AML-193 (cell line): ENCODE data around the gene GRIA4.

Experiments used
- DNase-seq, 2 experiments: peaks; one replicate each; lab custom pipeline; 2025; lab: John Stamatoyannopoulos, UW

The GRIA4 gene

DNA sequence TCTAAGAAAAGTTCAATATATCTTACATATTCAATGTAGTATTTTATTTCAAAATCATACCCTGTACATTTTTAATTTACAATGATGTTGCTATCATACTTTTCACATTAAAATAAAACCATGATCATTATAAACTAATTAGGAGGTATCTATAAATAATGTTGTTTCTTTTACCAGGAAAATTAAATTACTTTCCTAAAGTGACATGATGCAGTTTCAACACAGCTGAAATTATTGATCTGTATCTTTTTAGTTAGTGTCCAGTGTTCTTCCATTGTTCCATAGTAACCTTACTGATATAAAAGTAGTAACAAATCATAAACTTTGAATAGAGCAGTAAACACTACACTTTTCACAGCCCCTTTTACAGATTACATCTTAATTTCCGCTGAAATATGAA lies 29.7 kb downstream of the GRIA4 start:
- DNase-seq = no peak

DNA sequence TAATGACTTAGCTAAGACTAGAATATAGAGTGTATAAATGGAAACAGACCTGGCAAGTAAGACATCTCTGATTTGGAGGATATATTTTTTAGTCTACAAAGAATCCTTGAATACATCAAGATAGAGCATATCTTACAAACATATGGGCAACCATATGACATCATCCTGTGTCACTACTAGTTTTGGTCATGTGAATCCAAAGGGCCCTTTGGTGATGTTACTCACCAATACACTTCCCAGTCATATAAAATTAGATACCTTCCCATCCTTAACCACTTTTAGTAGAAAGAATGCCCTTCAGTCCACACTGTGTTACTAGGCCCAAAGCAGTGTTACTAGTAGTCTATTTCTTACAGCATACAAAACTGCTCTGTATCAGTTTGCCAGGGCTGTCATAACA lies 31.6 kb downstream of the GRIA4 start:
- no peak for DNase-seq

GRCh38 chr11:105642870-105643269 lies 33.0 kb downstream of the GRIA4 start:
- DNase-seq = no peak

DNA sequence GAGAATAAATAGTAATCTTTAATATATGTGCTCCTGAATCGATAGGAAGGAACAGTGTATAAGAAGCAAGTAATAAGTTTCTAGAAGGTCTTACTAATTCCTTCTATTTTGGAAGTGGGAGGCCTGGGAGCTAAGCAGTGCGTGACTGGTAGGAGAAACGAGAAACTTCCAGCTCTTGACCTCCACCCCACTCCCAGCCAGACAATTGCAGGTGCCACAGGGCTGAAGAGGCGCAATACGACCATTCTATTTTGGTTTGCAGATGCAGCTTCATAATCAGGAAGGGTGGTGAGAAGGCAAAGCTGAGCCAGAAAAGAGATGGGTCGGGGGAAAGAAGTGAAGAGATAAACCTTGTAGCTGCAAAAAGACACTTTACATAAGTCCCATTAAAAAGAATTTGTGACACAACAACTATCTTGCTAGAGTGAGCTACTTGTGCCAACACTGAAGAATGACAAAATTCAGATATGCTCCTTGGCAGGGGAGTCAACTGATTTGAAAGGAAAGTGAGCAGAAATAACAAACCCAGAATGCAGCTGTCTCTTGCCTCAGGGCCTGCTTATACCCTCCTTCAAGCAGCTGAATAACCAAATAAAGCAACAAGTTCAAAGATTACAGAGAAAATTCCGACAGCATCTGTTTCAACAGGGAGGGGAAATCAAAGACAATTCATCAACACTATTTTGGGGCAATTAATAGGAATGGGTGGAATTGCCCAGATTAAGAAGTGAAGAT lies 35.1 kb downstream of the GRIA4 start:
- no peak for DNase-seq

- no peak for DNase-seq
Observed at GRCh38 chr11:105647780-105648179, 37.9 kb downstream of the GRIA4 start.

DNA sequence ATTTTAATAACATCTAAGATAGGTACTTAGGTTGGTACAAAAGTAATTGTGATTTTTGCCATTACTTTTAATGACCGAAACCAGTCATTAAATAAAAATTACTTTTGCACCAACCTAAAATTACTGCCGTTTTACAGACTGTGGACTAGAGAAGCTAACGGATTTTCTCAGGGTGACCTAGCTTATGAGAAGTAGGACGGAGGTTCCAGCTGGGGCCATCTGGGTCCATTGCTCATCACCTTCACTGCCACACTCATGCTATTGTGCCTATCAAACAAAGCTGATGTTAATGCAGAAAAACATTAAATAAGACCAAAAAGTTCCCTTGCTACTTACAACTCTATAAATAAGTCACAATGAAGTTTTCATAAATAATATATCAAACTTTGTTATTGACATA lies 38.9 kb downstream of the GRIA4 start:
- no peak for DNase-seq

DNA sequence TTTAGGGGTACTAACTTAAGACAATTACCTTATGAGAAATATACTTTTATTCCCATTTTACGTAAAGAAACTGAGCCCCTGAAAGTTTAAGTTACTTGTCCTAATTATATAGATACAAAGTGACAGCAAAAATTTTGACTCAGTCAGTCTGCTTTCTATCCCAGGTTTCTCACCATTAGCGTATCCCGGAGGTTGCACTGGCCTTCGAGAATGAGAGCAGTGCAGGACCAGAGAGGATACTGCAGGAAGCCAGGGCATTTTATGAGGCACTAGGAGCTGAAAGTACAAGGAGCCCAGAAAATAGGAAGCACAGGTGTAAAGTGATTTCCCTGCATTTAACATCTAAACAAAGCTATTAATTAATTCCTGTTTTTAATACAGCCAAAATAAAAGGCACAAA lies 55.4 kb downstream of the GRIA4 start:
- DNase-seq = no peak

GRCh38 chr11:105667441-105667840 lies 57.6 kb downstream of the GRIA4 start:
- DNase-seq = no peak

- DNase-seq = no peak
Observed at GRCh38 chr11:105670811-105671210, 60.9 kb downstream of the GRIA4 start.

DNA sequence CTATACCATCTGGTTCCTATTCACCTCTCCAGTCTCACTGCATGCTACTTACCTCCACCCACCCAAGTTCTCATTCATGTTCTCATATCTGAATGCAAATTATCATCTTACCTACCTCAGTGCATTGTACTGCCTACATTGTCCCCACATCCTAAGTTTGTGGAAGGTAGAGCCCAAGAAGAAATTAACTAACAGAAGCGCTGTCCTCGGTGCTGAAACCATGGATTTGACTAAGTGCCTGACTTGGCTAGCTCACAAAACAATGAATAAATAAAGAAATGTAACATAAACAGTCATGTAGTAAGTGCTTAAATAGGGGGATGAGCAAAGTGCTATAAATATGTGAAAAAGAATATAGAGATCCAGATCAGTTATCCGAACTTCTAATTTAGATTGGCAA lies 63.2 kb downstream of the GRIA4 start:
- peak in 1 of 2 experiments; percentile 13 for DNase-seq

- no peak for DNase-seq
Observed at GRCh38 chr11:105689631-105690030, 79.8 kb downstream of the GRIA4 start.

- no peak for DNase-seq
Observed at GRCh38 chr11:105690467-105690866, 80.6 kb downstream of the GRIA4 start.

DNA sequence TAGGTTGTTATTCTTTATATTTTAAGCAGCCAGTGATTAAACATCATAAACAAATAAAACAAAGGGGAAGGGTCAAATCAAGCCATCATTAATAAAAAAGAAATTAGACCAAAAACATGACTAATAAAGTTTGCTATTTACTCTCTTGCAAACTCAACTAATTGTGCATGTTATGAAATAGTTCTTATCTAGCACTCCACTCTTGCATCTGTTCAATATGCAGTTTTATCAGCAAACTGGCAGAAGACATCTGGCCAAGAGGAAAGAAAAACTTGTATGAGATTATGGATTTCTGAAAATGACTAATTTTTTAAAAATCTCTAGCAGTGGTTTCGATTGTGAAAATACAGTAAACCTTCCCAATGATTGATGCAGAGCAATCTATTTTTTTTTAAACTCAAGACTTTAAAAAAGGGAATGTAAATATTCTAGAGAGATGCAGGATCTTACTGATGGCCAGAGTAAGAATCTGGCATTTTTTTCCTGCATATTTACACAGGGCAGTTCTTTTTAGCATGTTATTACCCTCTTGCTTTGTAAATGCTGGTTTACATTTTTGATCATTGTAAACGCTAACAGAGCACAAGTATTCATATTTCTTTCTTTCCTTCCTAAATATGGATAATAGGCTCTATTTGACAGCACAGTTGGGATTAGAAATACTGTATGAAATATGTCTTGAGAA lies 83.3 kb downstream of the GRIA4 start:
- no peak for DNase-seq

DNA sequence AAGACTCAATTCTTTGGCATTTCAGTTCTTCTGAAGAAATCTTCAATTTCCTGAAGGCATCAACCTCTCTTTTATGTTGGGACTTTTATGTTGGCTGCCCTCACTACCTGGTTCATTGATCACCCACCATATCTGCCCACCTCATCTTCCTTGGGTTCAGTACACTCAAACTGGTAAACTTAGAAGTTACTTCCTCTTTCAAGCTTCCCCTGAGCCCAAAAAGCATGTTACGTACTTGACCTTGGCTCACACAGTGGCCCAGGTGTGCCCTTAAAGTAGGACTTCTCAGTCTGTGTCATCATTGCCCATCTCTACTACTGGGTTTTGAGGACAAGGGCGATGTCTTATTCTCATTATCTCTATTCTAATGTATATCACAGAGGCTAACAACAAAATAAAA lies 86.1 kb downstream of the GRIA4 start:
- no peak for DNase-seq

DNA sequence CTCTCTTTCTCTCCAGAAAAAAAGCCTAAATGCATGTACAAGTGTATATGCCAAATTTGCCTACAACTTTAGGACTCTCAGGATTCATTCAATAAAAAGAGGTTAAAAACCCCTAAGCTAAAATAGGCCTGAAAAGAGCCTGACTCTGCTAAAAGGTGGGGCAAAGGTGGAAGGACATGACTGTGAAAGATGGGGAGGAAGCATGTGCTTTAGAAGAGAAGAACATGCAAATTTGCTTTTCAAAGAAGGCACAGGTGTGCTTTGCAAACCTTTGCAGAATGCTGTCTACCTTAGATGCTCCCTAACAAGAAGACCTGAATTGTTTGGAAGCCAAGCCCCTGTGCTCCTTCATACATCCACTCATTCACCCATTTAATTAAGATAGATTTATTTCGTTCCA lies 87.4 kb downstream of the GRIA4 start:
- DNase-seq = no peak

- DNase-seq = no peak
Observed at GRCh38 chr11:105699203-105699602, 89.3 kb downstream of the GRIA4 start.

DNA sequence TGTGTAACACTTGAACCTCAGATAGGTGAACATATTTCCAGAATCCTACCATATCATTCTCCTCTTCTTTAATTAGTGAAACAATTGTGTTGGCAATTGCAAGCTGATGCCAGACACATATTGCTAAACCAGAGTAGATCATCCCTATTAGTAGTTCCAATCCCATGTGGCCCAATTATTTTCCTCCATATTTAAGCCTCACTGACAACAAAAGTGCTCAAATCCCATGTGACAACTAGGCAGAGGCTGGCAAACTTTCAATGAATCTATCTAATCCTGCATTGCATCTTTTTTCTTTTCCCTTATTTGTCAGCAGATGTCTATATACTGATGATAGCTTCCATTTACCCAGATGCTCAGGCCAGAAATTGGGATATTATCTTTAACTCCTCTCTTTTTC lies 90.4 kb downstream of the GRIA4 start:
- DNase-seq = no peak

DNA sequence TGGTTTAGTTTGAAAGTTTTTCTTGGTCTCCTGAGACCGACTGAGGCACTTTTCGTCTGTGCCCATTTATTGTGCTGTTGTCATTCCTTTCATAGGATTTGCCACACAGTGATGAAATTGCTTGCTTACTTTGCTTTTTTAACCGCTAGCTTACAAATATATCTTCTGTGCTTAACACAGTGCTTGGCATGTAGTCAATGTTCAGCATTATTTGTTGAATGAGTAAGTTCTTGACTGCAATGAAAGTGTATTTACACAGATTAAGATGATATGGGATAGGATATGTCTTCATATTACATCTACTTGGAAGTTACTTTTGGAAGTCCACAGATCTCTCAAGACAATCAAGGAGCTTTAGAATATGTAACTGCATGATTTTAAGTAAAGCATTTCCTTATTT lies 91.2 kb downstream of the GRIA4 start:
- DNase-seq = no peak

DNA sequence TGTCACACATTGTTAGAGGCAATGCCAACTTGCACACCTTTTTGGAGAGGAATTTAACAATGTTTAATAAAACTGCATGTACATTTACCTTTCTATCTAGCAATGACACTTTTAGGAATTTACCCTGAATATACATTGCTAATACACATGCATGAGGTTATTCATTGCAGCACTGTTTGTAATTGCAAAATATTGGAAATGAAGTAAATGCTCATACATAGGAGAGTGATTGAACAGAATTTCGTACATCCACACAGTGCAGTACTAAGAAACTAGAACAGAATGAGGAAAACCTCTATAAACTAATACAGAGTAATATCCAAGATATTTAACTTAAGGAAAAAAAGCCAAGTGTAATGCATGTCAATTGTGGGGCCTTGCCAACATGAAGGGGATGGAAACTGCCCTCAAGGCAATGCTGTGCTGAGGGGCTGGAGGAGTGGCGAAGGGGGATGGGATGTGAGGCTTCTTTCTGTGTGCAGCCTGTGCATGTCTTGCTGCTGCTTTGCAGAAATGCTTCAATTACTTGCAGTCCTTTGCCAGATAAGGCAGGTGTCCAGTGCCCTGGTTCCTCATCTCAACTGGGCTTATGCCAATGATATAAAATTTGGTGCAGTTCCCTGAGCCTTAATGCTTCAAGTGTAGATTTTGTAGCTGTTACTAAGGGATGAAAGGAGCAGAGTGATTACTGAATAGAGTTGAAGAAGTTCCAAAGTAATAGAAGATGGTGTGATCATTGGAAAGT lies 96.1 kb downstream of the GRIA4 start:
- DNase-seq = no peak

DNA sequence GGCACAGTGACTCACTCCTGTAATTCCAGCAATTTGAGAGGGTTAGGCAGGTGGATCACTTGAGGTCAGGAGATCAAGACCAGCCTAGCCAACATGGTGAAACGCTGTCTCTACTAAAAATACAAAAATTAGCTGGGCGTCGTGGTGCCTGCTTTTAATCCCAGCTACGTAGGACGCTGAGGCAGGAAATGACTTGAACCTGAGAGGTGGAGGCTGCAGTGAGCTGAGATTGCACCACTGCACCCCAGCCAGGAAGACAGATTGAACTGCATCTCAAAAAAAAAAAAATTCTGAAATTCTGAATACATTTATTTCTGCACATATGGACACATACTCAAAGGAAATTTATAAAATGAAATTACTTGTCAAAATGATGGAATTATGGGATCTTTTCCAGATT lies 103.2 kb downstream of the GRIA4 start:
- DNase-seq = no peak

DNA sequence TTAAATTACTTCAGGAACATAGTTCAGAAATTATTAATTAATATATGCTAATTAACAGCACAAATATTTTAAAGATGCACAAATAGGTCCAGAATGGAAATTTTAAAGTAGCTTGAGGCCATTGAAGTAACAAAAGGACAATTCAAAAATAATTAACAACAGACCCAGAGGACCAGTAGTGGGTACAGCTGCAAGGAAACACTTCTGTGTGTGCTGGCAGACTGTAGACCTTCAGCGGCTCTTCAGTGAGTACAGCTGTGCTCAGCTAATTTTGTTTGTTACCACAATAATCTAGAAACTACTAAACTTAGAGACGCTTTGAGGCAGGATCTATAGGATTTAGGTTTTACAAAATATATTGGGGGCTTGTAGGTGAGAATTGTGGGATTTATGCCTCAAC lies 103.8 kb downstream of the GRIA4 start:
- no peak for DNase-seq

DNA sequence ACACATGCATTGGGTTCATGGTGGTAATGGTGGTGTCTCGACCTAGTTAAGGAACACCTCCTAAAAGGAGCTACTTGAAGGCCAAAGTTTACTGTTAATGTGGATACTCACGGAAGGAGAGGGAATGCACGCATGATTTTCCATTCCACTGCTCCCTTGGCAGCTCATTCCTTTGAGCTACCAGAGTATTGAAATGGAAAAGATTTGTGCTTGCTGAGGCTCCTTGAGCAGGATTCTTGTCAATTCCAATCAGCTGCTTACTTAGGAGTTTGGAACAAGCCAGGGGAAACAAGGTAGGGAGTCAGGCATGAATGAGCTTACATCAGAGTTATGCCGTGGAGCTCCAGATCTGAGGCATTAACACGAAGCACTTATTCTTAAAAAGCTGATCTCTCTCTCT lies 108.8 kb downstream of the GRIA4 start:
- DNase-seq = no peak
